Liver (tissue), 9 donors: Measurements from ENCODE around the gene UNC93A. TPM values are rescaled to one million over a fixed set of nuclear protein-coding genes. Genes with fewer than 3 reads are reported as not detected.

Source experiments
- DNase-seq: peaks from one replicate; pipeline ENCODE4 v3.0.0-alpha.2; 2017; ENCODE audit warnings: low spot score
- H3K27ac ChIP-seq, 2 donors: one replicate each; pipeline ENCODE4 v1.7.0; 2013; ENCODE audit warnings: inconsistent platforms in 2 of 2, low read length in 2 of 2, control low read depth in 1 of 2, low read depth in 1 of 2, mild to moderate bottlenecking in 1 of 2
- H3K27me3 ChIP-seq, 4 donors: one replicate each; pipeline versions ENCODE4 v1.6.1 to v1.7.0; 2013; ENCODE audit warnings: low read length in 3 of 4, inconsistent platforms in 1 of 4, mild to moderate bottlenecking in 1 of 4, moderate library complexity in 1 of 4; ENCODE audit not compliant: control insufficient read depth in 4 of 4, insufficient read depth in 4 of 4
- H3K36me3 ChIP-seq, 4 donors: one replicate each; pipeline versions ENCODE4 v1.6.1 to v1.7.0; 2013; ENCODE audit warnings: low read length in 3 of 4, mild to moderate bottlenecking in 3 of 4, low read depth in 1 of 4, moderate library complexity in 1 of 4; ENCODE audit not compliant: control insufficient read depth in 4 of 4, insufficient read depth in 3 of 4
- H3K4me1 ChIP-seq, 4 donors: one replicate each; pipeline versions ENCODE4 v1.6.1 to v1.7.0; 2013; ENCODE audit warnings: low read length in 3 of 4, mild to moderate bottlenecking in 3 of 4, moderate library complexity in 1 of 4; ENCODE audit not compliant: control insufficient read depth in 4 of 4, insufficient read depth in 4 of 4
- H3K4me3 ChIP-seq, 3 donors: one replicate each; pipeline versions ENCODE4 v1.6.1 to v1.7.0; 2013; ENCODE audit warnings: low read length in 3 of 3, control low read depth in 1 of 3, low read depth in 1 of 3, mild to moderate bottlenecking in 1 of 3
- H3K9ac ChIP-seq, 2 donors: one replicate each; pipeline ENCODE4 v1.7.0; 2013; ENCODE audit warnings: low read length in 2 of 2, mild to moderate bottlenecking in 2 of 2, moderate library complexity in 2 of 2, control low read depth in 1 of 2, low read depth in 1 of 2
- H3K9me3 ChIP-seq, 4 donors: one replicate each; pipeline versions ENCODE4 v1.6.1 to v1.7.0; 2013; ENCODE audit warnings: low read length in 3 of 4; ENCODE audit not compliant: control insufficient read depth in 4 of 4
- ATF3 ChIP-seq: IDR thresholded peaks from 2 replicates; pipeline ENCODE4 v1.6.1; 2016; ENCODE audit warnings: antibody characterized with exemption
- CTCF ChIP-seq: fragments of 150-350 bp; IDR thresholded peaks from 2 replicates; pipeline ENCODE4 v1.5.1; 2017; ENCODE audit warnings: improper control_type of control experiment, low read depth, low read length; ENCODE audit not compliant: missing input control
- EGR1 ChIP-seq, 2 donors: IDR thresholded peaks; 2 replicates each; pipeline ENCODE4 v1.6.1; 2016 to 2018; ENCODE audit warnings: antibody characterized with exemption in 2 of 2, low read depth in 2 of 2
- FOXA1 ChIP-seq: IDR thresholded peaks from 2 replicates; pipeline ENCODE4 v1.6.1; 2016; ENCODE audit warnings: antibody characterized with exemption
- FOXA2 ChIP-seq: IDR thresholded peaks from 2 replicates; pipeline ENCODE4 v1.6.1; 2016; ENCODE audit warnings: antibody characterized with exemption
- GABPA ChIP-seq, 2 donors: IDR thresholded peaks in 1 of 2; conservative IDR thresholded peaks in 1 of 2; 2 replicates each; pipeline ENCODE4 v1.6.1; 2016; ENCODE audit warnings: antibody characterized with exemption in 2 of 2, mild to moderate bottlenecking in 1 of 2, moderate library complexity in 1 of 2
- HNF4A ChIP-seq, 2 donors: conservative IDR thresholded peaks; 2 replicates each; pipeline ENCODE4 v1.6.1; 2016; ENCODE audit warnings: antibody characterized with exemption in 2 of 2, mild to moderate bottlenecking in 2 of 2
- HNF4G ChIP-seq: IDR thresholded peaks from 2 replicates; pipeline ENCODE4 v1.6.1; 2016; ENCODE audit warnings: antibody characterized with exemption
- JUND ChIP-seq, 2 donors: IDR thresholded peaks; 2 replicates each; pipeline ENCODE4 v1.6.1; 2016; ENCODE audit warnings: antibody characterized with exemption in 2 of 2
- MAX ChIP-seq: IDR thresholded peaks from 2 replicates; pipeline ENCODE4 v1.6.1; 2016; ENCODE audit warnings: antibody characterized with exemption
- NR2F2 ChIP-seq: IDR thresholded peaks from 2 replicates; pipeline ENCODE4 v1.6.1; 2016; ENCODE audit warnings: antibody characterized with exemption
- RAD21 ChIP-seq, 2 donors: IDR thresholded peaks; 2 replicates each; pipeline ENCODE4 v1.6.1; 2016; ENCODE audit warnings: antibody characterized with exemption in 2 of 2, mild to moderate bottlenecking in 2 of 2
- REST ChIP-seq: IDR thresholded peaks from 2 replicates; pipeline ENCODE4 v1.6.1; 2016; ENCODE audit warnings: antibody characterized with exemption, mild to moderate bottlenecking
- RXRA ChIP-seq, 2 donors: IDR thresholded peaks; 2 replicates each; pipeline ENCODE4 v1.6.1; 2017 to 2018; ENCODE audit warnings: antibody characterized with exemption in 2 of 2, mild to moderate bottlenecking in 1 of 2
- SP1 ChIP-seq: IDR thresholded peaks from 2 replicates; pipeline ENCODE4 v1.6.1; 2018; ENCODE audit warnings: antibody characterized with exemption, mild to moderate bottlenecking
- TAF1 ChIP-seq: conservative IDR thresholded peaks from 2 replicates; pipeline ENCODE4 v1.6.1; 2016; ENCODE audit warnings: antibody characterized with exemption, mild to moderate bottlenecking
- YY1 ChIP-seq: IDR thresholded peaks from 2 replicates; pipeline ENCODE4 v1.6.1; 2016; ENCODE audit warnings: antibody characterized with exemption, mild to moderate bottlenecking
- ZBTB33 ChIP-seq: IDR thresholded peaks from 2 replicates; pipeline ENCODE4 v1.6.1; 2016; ENCODE audit warnings: antibody characterized with exemption
- WGBS: extraction: QIAGEN DNeasy Blood & Tissue Kit; methylation state at CpG from one replicate; pipeline ENCODE4 v1.1.7; 2013; 5-methylcytosine and 5-hydroxymethylcytosine counted together
- polyA plus RNA-seq, 2 donors: library from polyadenylated mRNA; stranded (reverse) in 1 of 2; unstranded in 1 of 2; fragments of 200-250 nt in 1 of 2; fragments of >200 nt in 1 of 2; fragmentation: Nextera tagmentation in 1 of 2; extraction: Ambion mirVana in 1 of 2; gene quantifications; one replicate each; pipeline versions ENCODE4 v1.2.1 to v1.2.3, GENCODE V29; 2013 to 2015
- total RNA-seq, 2 donors: library from RNA; depleted of rRNA; stranded (reverse); fragments of >200 nt; gene quantifications; one replicate each; pipeline ENCODE4 v1.2.3, GENCODE V29; 2014
- donor health status: healthy.
- donor health status: healthy.
- donor health status: healthy.
- donor health status: healthy.
- donor health status: healthy.

UNC93A gene
- total and polyA plus RNA-seq, 4 donors: 0.79 to 14.0 (median 4.6) TPM

- Histone ChIP-seq H3K9ac (peak overlapping the region in 1 of 2 donors; percentile 79), H3K9me3 (no peaks in the 10 kb centered on the region), H3K4me1 (peaks cover 0 to 8% (median 2%) of the 10 kb centered on the region in 4 donors), H3K36me3 (no peaks in the 10 kb centered on the region), H3K27ac (peak overlapping the region; percentile 83 to 94), H3K27me3 (no peaks in the 10 kb centered on the region), H3K4me3 (peak overlapping the region in 2 of 3 donors; percentile 19 to 45)
- DNase-seq: peak; percentile 53
- WGBS: 38% methylated on average over 20 of the region's 20 CpGs
- TF ChIP-seq EGR1 (IDR thresholded peaks at IDR 0.05; ENCODE audit: low read depth in 2 of 2) (peak; percentile 23 to 29), GABPA (IDR thresholded peaks at IDR 0.05 in 1 of 2, conservative IDR thresholded peaks at IDR 0.05 in 1 of 2) (no peak), FOXA1 (peak; percentile 18), HNF4G (peak; percentile 72), SP1 (peak; percentile 95), TAF1 (peak; percentile 24), RXRA (IDR thresholded peaks at IDR 0.05) (peak; percentile 79 to 81), RAD21 (IDR thresholded peaks at IDR 0.05) (peak; percentile 3 to 22), JUND (IDR thresholded peaks at IDR 0.05) (peak; percentile 49 to 51), ZBTB33 (peak; percentile 41), FOXA2 (peak; percentile 73), HNF4A (conservative IDR thresholded peaks at IDR 0.05) (peak; percentile 92), MAX (peak; percentile 12), REST (no peak), CTCF (no peak), NR2F2 (no peak), YY1 (peak; percentile 92), ATF3 (peak; percentile 78)
These were observed 22.3 kb upstream of the UNC93A start for GRCh38 chr6:167268683-167269280.
